HUES64 (cell line): ENCODE results near the gene ZBTB5.

Experiments
- H3K27ac ChIP-seq: 2 replicates; pipeline ENCODE4 v1.7.0; 2013; ENCODE audit warnings: low read depth, low read length, inconsistent platforms
- H3K27me3 ChIP-seq: 2 replicates; pipeline ENCODE4 v1.6.1; 2013; ENCODE audit warnings: mild to moderate bottlenecking, low read length; ENCODE audit not compliant: insufficient read depth
- H3K36me3 ChIP-seq: 2 replicates; pipeline ENCODE4 v1.6.1; 2013; ENCODE audit warnings: mild to moderate bottlenecking, low read length; ENCODE audit not compliant: insufficient read depth
- H3K4me1 ChIP-seq: 2 replicates; pipeline ENCODE4 v1.6.1; 2013; ENCODE audit warnings: mild to moderate bottlenecking, low read length, moderate library complexity; ENCODE audit not compliant: insufficient read depth
- H3K4me3 ChIP-seq: 2 replicates; pipeline ENCODE4 v1.5.1; 2013; ENCODE audit warnings: mild to moderate bottlenecking, low read length, moderate library complexity
- H3K9ac ChIP-seq: 2 replicates; pipeline ENCODE4 v1.6.1; 2013; ENCODE audit warnings: mild to moderate bottlenecking, low read depth, low read length
- H3K9me3 ChIP-seq: 2 replicates; pipeline ENCODE4 v1.6.1; 2013; ENCODE audit warnings: low read depth, low read length; ENCODE audit not compliant: insufficient read depth
- WGBS: fragments of 150-250, 120-280 bp; methylation state at CpG from one replicate; pipeline ENCODE4 v1.1.7; 2013; ENCODE audit warnings: missing lambda C conversion rate; 5-methylcytosine and 5-hydroxymethylcytosine counted together

The ZBTB5 gene

DNA sequence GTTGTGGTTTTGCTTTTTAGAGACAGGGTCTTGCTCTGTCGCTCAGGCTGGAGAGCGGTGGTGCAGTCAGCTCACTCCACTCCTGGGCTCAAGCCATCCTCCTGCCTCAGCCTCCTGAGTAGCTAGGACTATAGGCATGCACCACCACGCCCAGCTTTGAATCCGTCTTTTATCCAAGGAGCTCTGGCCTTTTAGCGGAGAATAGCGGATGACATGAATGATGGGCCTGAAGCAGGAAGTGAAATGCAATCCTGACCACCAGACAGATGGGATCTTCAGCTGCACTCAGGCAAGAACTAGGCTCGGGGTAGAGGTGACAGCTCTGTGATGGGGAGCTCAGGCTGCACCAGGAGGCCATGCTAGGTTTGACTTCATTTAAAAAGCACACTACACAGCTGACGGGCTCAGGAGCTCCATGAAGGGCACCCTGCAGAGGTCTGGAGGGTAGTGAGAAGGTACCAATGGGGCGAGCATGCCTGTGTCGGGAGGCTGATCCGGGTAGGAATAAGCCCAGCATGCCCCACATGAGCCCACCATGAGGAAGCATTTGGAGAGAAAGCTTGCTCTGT, 42.4 kb upstream of the ZBTB5 start:
- no peaks in the 10 kb centered on the region for H3K9me3 ChIP-seq
- WGBS = 96% methylated on average over 11 of the region's 11 CpGs
- H3K27ac ChIP-seq = no peak overlapping the region
- peaks cover 53% of the 10 kb centered on the region for H3K36me3 ChIP-seq
- no peak overlapping the region for H3K9ac ChIP-seq
- no peaks in the 10 kb centered on the region for H3K27me3 ChIP-seq
- H3K4me3 ChIP-seq = no peak overlapping the region
- no peaks in the 10 kb centered on the region for H3K4me1 ChIP-seq

DNA sequence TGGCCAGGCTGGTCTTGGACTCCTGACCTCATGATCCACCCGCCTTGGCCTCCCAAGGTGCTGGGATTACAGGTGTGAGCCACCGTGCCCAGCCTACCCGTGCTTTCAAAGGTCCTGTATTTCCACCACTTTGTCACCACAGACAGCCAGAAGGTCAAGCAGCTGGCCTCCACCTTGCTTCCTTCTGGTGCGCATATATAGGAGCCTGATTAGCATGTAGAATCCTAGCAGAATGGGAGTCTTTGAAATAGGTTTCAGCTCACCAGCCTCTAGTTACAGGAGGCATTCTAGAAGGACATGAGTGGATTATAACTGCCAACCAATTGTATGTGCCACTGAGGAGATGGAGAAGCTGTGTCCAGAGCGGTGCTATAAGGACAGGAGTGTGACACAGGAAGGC, 39.4 kb upstream of the ZBTB5 start:
- Histone ChIP-seq H3K9ac (no peak overlapping the region), H3K27ac (no peak overlapping the region), H3K36me3 (peaks cover 78% of the 10 kb centered on the region), H3K4me1 (no peaks in the 10 kb centered on the region), H3K4me3 (no peak overlapping the region), H3K9me3 (no peaks in the 10 kb centered on the region), H3K27me3 (no peaks in the 10 kb centered on the region)
- WGBS = 95% methylated on average over 5 of the region's 5 CpGs

- Histone ChIP-seq H3K4me3 (no peak overlapping the region), H3K36me3 (peaks cover 82% of the 10 kb centered on the region), H3K9me3 (no peaks in the 10 kb centered on the region), H3K27ac (no peak overlapping the region), H3K9ac (no peak overlapping the region), H3K27me3 (no peaks in the 10 kb centered on the region), H3K4me1 (no peaks in the 10 kb centered on the region)
- 89% methylated on average over 3 of the region's 3 CpGs for WGBS
Observed at GRCh38 chr9:37503736-37504135, 38.5 kb upstream of the ZBTB5 start.

GRCh38 chr9:37501957-37502596, 36.8 kb upstream of the ZBTB5 start:
- no peaks in the 10 kb centered on the region for H3K4me1 ChIP-seq
- H3K4me3 ChIP-seq = no peak overlapping the region
- no peaks in the 10 kb centered on the region for H3K9me3 ChIP-seq
- H3K27me3 ChIP-seq = no peaks in the 10 kb centered on the region
- H3K36me3 ChIP-seq = peaks cover 86% of the 10 kb centered on the region
- no peak overlapping the region for H3K27ac ChIP-seq
- H3K9ac ChIP-seq = no peak overlapping the region
- 83% methylated on average over 2 of the region's 2 CpGs for WGBS

DNA sequence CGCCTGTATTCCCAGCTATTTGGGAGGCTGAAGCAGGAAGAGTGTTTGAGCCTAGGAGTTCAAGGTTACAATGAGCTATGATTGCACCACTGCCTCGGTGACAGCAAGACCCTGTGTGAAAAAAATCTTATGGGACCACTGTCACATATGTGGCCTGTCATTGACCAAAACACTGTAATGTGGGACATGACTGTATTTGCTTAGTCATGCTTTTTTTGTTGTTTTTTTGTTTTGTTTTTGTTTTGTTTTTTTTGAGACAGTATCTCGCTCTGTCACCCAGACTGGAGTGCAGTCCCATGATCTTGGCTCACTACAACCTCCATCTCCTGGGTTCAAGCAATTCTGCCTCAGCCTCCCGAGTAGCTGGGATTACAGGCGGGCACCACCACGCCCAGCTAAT, 34.0 kb upstream of the ZBTB5 start:
- Histone ChIP-seq H3K4me1 (no peaks in the 10 kb centered on the region), H3K9ac (no peak overlapping the region), H3K9me3 (no peaks in the 10 kb centered on the region), H3K27ac (no peak overlapping the region), H3K36me3 (peaks cover 92% of the 10 kb centered on the region), H3K4me3 (no peak overlapping the region), H3K27me3 (no peaks in the 10 kb centered on the region)
- 87% methylated on average over 6 of the region's 6 CpGs for WGBS

- Histone ChIP-seq H3K4me3 (no peak overlapping the region), H3K27me3 (no peaks in the 10 kb centered on the region), H3K27ac (no peak overlapping the region), H3K9me3 (no peaks in the 10 kb centered on the region), H3K4me1 (no peaks in the 10 kb centered on the region), H3K36me3 (peaks cover 93% of the 10 kb centered on the region), H3K9ac (no peak overlapping the region)
- WGBS = 50% methylated on average over 3 of the region's 3 CpGs
Observed at GRCh38 chr9:37498457-37498856, 33.2 kb upstream of the ZBTB5 start.

DNA sequence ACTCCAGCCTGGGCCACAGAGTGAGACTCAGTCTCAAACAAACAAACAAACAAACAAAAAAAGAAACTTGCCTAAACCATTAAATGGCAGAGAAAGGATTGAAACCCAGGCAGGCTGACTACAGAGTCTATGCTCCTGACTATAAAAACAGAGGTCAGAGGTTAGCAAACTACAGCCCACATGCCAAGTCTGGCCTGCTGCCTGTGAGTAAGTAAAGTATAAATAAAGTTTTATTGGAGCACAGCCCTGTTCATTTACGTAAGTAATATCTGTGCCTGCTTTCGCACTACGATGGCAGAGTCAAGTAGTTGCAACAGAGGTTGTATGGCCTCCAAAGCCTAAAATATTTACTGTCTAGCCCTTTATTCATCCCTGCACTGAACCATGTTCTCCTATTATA, 32.1 kb upstream of the ZBTB5 start:
- H3K4me1 ChIP-seq = no peaks in the 10 kb centered on the region
- H3K36me3 ChIP-seq = peaks cover 93% of the 10 kb centered on the region
- WGBS = 95% methylated on average over 3 of the region's 3 CpGs
- H3K27me3 ChIP-seq = no peaks in the 10 kb centered on the region
- no peaks in the 10 kb centered on the region for H3K9me3 ChIP-seq
- H3K27ac ChIP-seq = no peak overlapping the region
- H3K4me3 ChIP-seq = no peak overlapping the region
- H3K9ac ChIP-seq = no peak overlapping the region

DNA sequence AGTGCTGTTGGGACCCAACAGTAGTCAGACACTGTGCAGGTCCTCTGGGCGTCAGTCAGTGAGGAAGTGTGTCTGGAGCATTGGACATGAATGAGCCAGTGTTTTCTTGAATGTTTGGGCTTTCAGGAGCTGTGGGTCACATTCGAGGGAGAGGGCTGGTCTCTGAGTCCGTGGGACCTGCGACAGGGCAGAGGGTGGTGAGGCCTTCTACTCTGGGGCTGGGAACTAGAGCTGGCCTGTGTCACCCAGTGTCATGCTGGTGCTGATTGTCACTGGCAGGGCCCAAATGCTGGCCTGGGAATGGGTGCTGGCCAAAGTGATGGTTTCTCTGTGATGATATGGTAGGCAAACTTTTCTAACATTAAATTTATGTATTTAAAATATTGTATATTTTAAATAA, 30.8 kb upstream of the ZBTB5 start:
- H3K9me3 ChIP-seq = no peaks in the 10 kb centered on the region
- H3K9ac ChIP-seq = no peak overlapping the region
- H3K4me1 ChIP-seq = no peaks in the 10 kb centered on the region
- WGBS = 73% methylated on average over 4 of the region's 4 CpGs
- H3K4me3 ChIP-seq = no peak overlapping the region
- no peaks in the 10 kb centered on the region for H3K27me3 ChIP-seq
- no peak overlapping the region for H3K27ac ChIP-seq
- peaks cover 93% of the 10 kb centered on the region for H3K36me3 ChIP-seq

GRCh38 chr9:37495571-37495970, 30.3 kb upstream of the ZBTB5 start:
- H3K4me1 ChIP-seq = no peaks in the 10 kb centered on the region
- H3K27ac ChIP-seq = no peak overlapping the region
- 96% methylated on average over 5 of the region's 5 CpGs for WGBS
- peaks cover 93% of the 10 kb centered on the region for H3K36me3 ChIP-seq
- no peak overlapping the region for H3K9ac ChIP-seq
- H3K4me3 ChIP-seq = no peak overlapping the region
- H3K27me3 ChIP-seq = no peaks in the 10 kb centered on the region
- no peaks in the 10 kb centered on the region for H3K9me3 ChIP-seq

GRCh38 chr9:37491939-37492338, 26.7 kb upstream of the ZBTB5 start:
- Histone ChIP-seq H3K27me3 (no peaks in the 10 kb centered on the region), H3K36me3 (peaks cover 96% of the 10 kb centered on the region), H3K27ac (no peak overlapping the region), H3K9ac (no peak overlapping the region), H3K4me3 (no peak overlapping the region), H3K4me1 (no peaks in the 10 kb centered on the region), H3K9me3 (no peaks in the 10 kb centered on the region)
- no CpG with 5 or more reads among the region's 1 CpG for WGBS

DNA sequence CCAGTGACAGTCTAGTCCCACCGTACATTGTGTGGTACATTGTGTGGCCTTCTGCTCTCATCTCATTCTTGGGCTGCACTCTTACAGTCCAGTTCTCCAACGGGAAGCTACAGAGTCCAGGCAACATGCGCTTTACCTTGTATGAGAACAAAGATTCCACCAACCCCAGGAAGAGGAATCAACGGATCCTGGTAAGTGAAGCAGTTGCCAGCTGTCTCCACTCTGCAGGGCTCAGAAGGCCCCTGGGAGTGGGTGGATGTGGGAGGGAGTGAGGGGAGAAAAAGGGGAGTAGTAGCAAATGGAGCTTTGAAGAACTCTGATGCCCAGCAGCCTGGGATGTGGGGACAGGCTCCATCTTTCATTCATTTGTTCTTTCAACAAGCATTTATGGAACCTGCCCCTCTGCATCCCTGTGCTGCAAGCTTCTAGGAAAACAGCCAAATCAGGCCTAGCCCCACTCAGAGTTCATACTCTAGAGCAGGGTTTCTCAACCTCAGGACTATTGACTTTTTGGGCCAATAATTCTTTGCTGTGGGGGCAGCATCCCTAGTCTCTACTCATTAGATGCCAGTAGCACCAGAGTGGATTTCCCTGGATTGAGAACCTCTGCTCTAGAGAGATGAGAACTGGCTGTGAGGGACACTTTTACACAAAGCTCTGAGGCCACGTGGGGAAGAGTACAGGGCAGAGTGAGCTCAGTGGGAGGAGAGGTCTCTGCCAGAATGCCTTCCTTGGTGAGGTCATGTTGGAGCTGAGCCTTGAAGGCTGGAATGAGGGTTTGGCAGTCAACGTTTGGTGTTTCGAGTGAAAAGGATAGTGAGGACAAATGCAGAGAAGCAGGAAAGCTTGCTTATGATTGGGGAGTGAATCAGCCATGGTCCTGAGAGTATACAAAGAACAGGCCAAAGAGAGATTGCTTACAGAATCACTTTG, 21.6 kb upstream of the ZBTB5 start:
- H3K36me3 ChIP-seq = peaks cover 46% of the 10 kb centered on the region
- H3K9me3 ChIP-seq = no peaks in the 10 kb centered on the region
- H3K4me3 ChIP-seq = peak overlapping the region; percentile 90
- H3K9ac ChIP-seq = peak overlapping the region; percentile 74; the same call in 1 of the 2 replicates
- no peak overlapping the region for H3K27ac ChIP-seq
- no peaks in the 10 kb centered on the region for H3K27me3 ChIP-seq
- WGBS = 46% methylated on average over 7 of the region's 7 CpGs
- H3K4me1 ChIP-seq = peaks cover 7% of the 10 kb centered on the region; the same call in 1 of the 2 replicates
